Endothelial cell of hepatic sinusoid (primary cell): ENCODE data around the gene CXCL17.
"Not testable (repeated sequence)": the region's sequence is repeated elsewhere in the genome, so short reads cannot be mapped to it uniquely, and the experiment has no call there.

ENCODE experiments used
- in situ Hi-C: cut with HindIII; loops from 2 replicates; pipeline ENCODE4 v1.10.0; 2017; ENCODE audit warnings: low sequenced_read_pairs

CXCL17 gene

GRCh38 chr19:42442833-42443232, at the start of gene CXCL17:
Gene CXCL17 (minus strand): TSS chr19:42442946. CDS start chr19:42442832, 114 bp downstream.
- in situ Hi-C loops: loop anchor here (25.0 kb wide), 1 partner anchor 306 kb away; the partner anchor contains the start of gene POU2F2

DNA sequence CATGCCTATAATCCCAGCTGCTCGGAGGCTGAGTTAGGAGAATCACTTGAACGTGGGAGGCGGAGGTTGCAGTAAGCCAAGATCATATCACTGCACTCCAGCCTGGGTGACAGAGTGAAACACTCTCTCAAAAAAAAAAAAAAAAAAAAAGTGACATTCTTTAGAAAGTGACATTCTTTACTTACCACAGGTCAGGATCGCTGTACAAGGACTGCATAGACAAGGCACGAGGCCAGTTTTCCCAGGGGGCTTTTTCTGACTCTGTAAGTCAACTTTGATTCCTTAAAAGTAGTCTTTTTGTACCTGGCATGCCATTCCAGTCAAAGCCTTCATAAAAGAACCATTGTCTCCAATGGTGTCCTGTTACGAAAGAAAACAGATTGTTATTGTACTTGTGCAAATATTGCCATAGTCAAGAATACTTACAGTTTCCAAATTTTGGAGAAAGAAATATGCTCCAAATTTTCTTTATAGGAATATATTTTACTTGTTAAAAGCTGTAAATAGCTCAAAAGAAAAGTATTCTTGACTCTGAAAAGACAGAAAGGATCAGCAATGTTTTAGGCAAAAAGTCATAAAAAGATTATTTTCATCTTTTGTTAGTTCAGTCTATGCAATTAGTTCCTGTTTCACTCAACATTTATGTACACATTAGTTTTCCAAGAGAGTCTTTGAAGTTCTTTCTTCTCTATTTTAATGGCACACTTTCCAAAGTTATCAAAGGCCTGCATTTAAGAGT, 46.2 kb upstream of the CXCL17 start:
- in situ Hi-C loops: no loop called here

DNA sequence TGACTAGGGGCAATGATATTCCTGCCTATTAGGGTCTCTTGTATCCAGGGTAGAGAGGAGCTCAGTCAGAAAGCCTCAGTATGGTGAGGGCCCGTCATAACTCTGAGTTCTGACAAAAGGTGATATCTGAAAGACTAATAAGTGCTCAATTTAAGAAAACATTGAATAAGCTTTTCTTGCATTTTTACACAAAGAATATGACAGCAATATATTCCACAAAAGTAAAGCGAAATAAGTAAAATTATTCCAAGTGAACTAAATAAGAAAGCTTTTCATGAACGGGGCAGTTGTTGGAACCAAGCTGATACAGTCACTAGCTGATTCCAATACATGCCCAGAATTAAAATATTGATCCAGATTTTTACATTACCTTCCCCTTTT, 45.0 kb upstream of the CXCL17 start:
- in situ Hi-C loops: no loop called here

DNA sequence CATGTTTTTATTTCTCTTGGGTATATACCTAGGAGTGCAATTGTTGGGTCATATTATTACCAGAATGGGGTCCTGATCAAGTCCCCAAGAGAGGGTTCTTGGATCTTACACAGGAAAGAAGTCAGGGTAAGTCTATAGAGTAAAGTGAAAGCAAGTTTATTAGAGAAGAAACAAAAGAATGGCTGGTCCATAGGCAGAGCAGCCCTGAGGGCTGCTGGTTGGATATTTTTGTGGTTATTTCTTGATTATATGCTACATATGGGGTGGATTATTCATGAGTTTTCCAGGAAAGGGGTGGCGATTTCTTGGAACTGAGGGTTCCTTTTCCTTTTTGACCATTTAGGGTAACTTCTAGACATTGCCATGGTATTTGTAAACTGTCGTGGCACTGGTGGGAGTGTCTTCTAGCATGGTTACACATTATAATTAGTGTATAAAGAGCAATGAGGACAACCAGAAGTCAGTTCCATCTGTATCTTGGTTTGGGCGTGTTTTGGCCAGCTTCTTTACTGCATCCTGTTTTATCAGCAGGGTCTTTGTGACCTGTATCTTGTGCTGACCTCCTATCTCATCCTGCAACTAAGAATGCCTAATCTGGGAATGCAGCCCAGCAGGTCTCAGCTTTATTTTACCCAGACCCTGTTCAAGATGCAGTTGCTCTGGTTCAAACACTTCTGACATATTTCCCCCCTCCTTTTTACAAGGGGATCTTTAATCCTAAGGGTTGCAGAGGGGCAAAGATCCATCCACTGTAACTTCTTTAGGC, 44.5 kb upstream of the CXCL17 start:
- in situ Hi-C loops: no loop called here

DNA sequence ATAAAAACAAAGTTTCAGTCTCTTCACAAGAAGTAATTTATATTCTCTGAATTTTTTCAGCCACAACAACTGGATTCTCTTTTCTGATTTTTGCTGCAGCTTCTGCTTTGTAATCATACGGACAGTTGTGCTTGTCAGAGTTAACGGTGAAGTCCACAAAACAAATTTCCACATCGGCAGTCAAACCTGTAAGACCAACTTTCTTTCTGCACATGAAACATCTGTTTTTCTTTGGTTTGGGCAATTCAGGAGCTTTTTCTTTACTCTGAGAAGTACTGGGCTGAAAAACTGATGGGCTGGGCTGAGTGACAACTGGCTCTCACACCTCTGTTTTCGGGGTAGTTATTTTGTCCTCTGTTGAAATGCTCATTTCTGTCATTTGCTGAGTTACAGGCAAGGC, 42.3 kb upstream of the CXCL17 start:
- in situ Hi-C loops: not testable (repeated sequence)

DNA sequence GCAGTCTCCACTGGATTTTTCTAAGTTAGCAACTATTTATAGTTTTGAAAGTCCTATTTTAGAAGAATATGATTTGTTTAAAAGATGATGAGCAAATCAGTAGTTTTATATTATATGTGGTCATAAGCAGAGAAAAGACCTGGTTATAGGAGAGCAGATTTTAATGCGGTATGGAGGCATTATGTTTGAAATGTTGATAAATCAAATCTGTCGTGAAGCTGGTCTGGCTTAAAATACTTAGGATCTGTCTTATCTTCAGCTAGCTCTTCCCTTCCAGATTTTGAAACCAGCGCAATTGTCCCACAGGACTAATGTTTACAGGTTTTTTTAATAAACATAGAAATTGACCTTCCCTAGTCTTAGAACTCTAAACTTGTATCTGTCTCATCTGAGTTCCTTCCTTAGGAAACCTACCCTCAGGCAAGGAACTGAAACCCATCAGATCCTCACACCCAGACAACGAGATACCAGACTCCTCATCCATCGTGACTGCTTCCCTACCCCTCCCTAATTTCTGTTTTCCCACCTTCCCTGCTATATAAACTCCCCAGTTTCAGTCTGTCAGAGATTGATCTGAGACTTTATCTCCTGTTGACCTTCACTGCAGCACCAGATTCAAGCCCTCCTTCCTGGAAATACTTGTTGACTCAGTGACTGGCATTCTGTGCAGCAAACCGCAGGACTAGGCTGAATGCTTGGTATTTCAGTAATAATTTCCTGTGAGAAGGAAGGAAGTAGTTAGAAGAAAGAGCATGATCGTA, 37.8 kb upstream of the CXCL17 start:
- in situ Hi-C loops: no loop called here

DNA sequence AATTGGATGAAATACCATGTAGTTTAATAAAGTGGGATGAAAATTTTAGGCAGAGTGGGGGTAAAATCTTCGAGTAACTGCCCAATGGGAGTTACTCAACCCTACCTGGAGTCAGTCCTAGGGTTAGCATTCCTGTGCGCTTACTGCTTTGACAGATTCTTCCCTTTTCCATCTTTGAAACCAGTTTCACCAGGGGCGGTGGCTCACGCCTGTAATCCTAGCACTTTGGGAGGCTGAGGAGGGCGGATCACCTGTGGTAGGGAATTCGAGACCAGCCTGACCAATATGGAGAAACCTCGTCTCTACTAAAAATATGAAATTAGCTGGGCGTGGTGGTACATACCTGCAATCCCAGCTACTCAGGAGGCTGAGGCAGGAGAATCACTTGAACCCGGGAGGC, 37.0 kb upstream of the CXCL17 start:
- in situ Hi-C loops: no loop called here

- in situ Hi-C loops: no loop called here
Measured at GRCh38 chr19:42478765-42479311, 36.1 kb upstream of the CXCL17 start.

DNA sequence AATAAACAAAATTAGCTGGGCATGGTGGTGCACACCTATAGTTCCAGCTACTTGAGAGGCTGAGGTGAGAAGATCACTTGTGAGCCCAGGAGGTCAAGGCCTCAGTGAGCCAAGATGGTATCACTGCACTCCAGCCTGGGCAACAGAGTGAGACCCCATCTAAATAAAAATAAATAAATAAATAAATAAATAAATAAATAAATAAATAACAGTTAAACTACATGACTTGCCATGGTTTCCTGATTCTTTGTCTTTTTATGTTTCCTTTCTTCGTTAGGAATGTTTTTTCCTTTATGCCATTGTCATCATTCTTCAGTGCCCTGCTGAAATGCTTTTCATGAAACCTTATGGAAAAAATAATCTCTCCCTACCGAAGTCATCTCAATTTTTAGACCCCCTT, 35.2 kb upstream of the CXCL17 start:
- in situ Hi-C loops: no loop called here

- in situ Hi-C loops: no loop called here
Measured at GRCh38 chr19:42477117-42477516, 34.4 kb upstream of the CXCL17 start.

DNA sequence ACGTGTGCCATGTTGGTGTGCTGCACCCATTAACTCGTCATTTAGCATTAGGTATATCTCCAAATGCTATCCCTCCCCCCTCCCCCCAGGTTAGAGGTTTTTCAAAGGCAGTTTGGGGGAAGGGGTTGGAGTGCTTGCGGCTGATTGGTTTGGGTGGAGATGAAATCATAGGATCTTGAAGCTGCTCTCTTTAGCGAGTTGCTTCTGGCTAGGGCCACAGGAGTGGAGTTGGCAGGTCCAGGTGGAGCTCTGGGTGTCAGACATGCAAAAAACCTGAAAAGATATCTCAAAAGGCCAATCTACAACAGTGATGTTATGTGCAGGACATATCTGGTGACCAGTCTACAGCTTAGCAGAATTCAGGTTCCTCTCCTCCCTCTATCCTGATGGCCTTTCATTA, 32.6 kb upstream of the CXCL17 start:
- in situ Hi-C loops: no loop called here

GRCh38 chr19:42474743-42475142, 32.0 kb upstream of the CXCL17 start:
- in situ Hi-C loops: no loop called here

DNA sequence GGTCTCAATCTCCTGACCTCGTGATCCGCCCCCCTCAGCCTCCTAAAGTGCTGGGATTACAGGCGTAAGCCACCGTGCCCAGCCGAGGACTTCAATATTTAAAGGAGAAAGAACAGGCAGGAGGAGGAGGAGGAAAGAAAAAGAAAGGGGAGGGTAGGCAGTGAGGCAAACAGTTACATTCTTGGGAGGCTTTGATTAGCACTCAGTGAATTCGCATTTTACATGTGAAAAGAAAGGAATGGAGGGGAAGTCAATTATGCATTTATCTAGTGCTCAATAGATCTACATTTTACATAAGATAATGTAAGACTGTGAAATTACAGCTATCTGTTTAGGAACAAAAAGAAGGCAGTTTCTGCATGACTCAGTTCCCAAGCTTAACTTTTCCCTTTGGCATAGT, 30.9 kb upstream of the CXCL17 start:
- in situ Hi-C loops: no loop called here

- in situ Hi-C loops: no loop called here
Measured at GRCh38 chr19:42472402-42473147, 29.8 kb upstream of the CXCL17 start.

DNA sequence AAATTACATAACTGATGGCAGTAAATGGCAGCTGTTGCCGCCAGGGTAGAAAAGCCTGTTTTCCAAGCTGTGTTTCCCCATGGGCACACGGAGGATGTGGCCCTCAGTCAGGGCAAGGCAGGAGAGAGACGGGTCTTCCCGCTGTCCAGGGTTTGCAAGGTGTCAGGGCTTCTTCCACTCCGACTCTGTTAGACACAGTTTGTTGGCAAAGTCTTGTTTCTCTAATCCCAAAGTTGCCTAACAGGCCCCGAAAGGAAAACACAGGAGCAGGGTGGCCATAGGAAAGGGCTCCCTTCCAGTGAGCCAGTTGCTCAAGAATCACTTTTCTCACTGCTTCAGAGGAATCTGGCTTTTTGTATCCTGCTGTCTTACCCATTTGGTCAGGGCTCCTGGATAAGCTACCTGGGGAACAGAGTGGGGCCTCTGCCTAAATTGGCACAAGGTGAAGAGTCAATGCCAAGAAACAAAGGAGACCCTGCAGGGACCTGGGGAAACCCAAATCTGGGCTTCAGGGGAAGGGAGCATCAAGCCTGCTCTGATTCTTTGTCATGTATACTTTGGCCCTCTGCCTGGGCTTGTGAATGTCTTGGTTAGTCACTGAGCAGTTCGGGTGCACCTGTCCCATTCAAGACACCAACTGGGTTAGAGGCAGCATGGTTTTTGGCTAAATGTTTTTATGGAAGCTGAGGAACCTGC, 29.0 kb upstream of the CXCL17 start:
- in situ Hi-C loops: no loop called here

GRCh38 chr19:42469311-42470235, 26.8 kb upstream of the CXCL17 start:
- in situ Hi-C loops: no loop called here

DNA sequence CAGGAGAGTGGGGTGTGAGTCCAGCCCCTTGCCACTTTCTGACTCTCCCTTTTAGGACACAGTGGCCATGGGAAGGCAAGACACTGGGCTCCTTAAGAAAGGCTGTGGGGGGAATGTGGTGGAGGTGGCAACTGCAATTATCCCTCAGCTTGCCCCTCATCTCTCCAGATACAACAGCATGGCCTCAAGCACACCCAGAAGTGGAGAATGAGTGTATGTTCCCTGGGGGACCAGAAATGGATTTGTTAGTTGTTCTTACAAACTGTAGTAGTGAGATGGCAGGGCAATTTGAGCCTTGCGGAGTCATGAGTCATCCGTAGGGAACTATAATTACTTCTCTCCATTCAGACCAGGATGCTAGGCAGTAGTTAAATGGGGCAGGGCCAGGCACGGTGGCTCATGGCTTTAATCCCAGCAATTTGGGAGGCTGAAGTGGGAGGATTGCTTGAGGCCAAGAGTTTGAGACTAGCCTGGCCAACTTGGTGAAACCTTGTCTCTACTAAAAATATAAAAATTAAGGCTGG, 25.6 kb upstream of the CXCL17 start:
- in situ Hi-C loops: no loop called here

DNA sequence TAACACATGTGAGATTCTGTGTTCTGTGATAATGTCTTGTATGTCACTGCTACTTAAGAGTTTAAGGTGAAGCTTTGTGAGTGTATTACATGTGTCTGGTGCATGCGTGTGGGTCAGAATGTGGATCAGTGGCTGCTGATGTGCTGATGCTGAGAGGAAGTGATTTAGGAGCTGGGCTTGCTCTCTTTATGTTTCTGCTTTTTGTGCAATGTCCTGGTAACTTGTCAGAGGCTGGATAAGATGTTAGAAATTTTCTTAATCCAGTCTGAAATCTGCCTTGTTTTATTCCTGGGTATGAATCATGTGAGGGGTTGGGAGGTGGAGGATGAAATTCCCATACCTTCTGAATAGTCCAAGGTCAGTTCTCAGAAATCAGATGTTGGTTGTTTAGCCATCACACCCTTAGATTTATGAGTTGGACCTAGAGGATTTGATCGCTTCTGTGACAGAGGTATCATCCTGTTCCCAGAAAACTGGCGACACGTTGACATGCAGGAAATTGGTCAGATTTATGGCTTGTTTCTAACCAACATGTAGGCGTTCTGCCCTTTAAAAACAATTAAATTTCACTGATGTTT, 24.5 kb upstream of the CXCL17 start:
- in situ Hi-C loops: no loop called here
